Muscle layer of colon (tissue), 2 donors: ENCODE data around the gene AGFG1.
"Not testable (repeated sequence)": the region's sequence is repeated elsewhere in the genome, so short reads cannot be mapped to it uniquely, and the experiment has no call there.

Experiments
- H3K27ac ChIP-seq: one replicate; pipeline ENCODE4 v1.7.0; 2013; ENCODE audit warnings: low read depth, mild to moderate bottlenecking, low read length, moderate library complexity
- H3K27me3 ChIP-seq, 2 donors: one replicate each; pipeline ENCODE4 v1.7.0; 2013; ENCODE audit warnings: low read length in 2 of 2, mild to moderate bottlenecking in 2 of 2; ENCODE audit not compliant: insufficient read depth in 2 of 2, control insufficient read depth in 1 of 2
- H3K36me3 ChIP-seq: one replicate; pipeline ENCODE4 v1.7.0; 2013; ENCODE audit warnings: mild to moderate bottlenecking, low read length; ENCODE audit not compliant: insufficient read depth
- H3K4me1 ChIP-seq: one replicate; pipeline ENCODE4 v1.7.0; 2013; ENCODE audit warnings: mild to moderate bottlenecking, low read length; ENCODE audit not compliant: insufficient read depth
- H3K4me3 ChIP-seq, 2 donors: one replicate each; pipeline ENCODE4 v1.7.0; 2013; ENCODE audit warnings: low read length in 2 of 2, low read depth in 1 of 2, mild to moderate bottlenecking in 1 of 2, moderate library complexity in 1 of 2
- H3K9ac ChIP-seq: one replicate; pipeline ENCODE4 v1.7.0; 2013; ENCODE audit warnings: low read length
- H3K9me3 ChIP-seq: one replicate; pipeline ENCODE4 v1.7.0; 2013; ENCODE audit warnings: mild to moderate bottlenecking, low read length
- donor health status: abdominal sarcoma.
- donor health status: Adenocarcinoma of cecum.

AGFG1 gene

DNA sequence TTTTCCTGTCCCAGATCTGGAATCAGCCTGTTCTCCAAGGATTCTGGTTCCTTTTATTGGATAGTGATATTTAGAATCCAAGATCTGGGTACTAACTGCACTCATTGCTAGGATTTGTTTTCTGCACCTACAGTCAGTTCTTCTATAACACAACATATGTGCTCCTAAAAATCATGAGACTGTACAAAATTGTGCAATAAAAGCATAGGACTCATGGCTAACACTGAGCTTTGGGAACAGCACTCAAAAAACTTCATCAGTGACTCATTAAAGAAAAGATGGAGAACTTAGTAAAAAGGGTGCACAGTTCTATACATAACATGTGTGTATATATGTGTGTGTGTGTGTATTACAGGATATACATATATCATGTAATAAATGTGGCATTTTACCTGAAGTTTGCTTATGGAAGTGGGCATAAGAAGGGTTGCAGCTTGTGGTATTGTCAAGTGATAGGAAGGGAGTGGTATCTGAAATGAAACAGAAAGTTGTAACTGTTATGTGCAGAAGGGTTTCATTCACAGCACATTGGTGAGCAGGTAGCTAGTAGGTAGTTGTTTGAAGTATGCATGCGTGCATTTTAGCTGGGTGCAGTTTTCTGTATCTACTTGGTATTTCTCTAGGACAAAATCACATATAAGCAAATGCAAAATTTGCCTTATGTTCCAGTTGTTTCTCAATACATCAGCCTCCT lies 120.9 kb downstream of the AGFG1 start:
- Histone ChIP-seq H3K9me3 (no peaks in the 10 kb centered on the region), H3K4me3 (no peak overlapping the region), H3K27ac (no peak overlapping the region), H3K4me1 (no peaks in the 10 kb centered on the region), H3K27me3 (no peaks in the 10 kb centered on the region), H3K9ac (no peak overlapping the region), H3K36me3 (no peaks in the 10 kb centered on the region)

DNA sequence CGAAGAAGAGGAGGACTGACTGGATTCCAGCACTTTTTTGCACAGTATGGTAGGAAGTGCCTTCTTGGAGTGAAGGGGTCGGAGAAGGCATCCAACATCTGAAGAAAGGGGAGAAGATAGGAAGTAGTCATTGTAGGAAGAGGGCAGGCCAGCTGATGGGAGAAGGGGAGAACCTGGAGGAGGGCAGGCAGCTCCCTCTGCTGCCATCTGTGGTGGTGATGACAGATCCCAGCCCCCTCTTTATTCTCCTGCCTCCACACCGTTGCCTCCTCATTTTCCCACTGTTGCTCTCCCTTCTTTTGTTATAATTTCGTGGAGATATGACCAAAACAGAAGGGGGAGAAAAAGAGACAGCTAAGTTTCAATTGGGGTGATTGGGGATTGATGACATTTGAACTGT lies 123.8 kb downstream of the AGFG1 start:
- Histone ChIP-seq H3K4me1 (no peaks in the 10 kb centered on the region), H3K9ac (no peak overlapping the region), H3K36me3 (no peaks in the 10 kb centered on the region), H3K27me3 (no peaks in the 10 kb centered on the region), H3K9me3 (no peaks in the 10 kb centered on the region), H3K27ac (no peak overlapping the region), H3K4me3 (no peak overlapping the region)

DNA sequence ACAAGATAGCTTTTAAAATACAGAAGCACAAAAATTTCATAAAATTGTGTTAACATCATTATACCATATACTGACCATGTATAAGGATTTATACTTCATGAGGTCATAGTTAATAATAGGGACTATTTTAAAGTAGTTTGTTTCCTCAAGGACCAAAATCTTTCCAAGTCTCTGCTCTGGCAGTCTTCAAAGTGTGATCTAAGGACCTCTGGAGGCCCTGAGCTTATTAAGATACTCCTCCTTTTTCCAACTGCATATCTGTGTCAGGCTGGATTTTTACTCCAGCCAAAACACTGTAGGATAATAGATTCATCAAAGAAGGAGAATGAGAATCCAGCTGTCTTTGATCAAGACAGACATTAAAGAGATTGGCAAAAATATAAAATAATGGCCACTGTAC lies 125.1 kb downstream of the AGFG1 start:
- Histone ChIP-seq H3K9ac (no peak overlapping the region), H3K4me1 (no peaks in the 10 kb centered on the region), H3K27ac (no peak overlapping the region), H3K9me3 (no peaks in the 10 kb centered on the region), H3K36me3 (no peaks in the 10 kb centered on the region), H3K27me3 (no peaks in the 10 kb centered on the region), H3K4me3 (no peak overlapping the region)

DNA sequence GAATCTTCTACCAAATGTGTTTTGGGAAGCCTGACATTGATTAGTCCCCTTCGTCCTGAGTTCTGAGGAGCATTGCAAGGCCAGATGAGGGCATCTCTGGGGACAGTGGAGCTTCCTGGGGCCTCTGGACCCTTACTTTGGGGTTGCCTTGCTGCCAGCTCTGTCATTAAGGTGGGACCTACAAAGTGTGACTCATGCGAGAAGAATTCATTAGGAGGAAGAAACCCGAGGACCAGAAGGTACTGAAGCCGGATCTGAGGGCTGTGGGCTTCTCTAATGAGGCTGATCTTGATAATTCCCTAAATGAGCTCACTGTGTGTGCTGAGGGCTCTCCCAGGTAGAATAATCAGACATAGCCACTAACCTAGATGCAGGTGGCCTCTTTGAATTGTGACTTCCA lies 126.0 kb downstream of the AGFG1 start:
- no peaks in the 10 kb centered on the region for H3K4me1 ChIP-seq
- no peak overlapping the region for H3K4me3 ChIP-seq
- no peak overlapping the region for H3K27ac ChIP-seq
- H3K27me3 ChIP-seq = no peaks in the 10 kb centered on the region
- no peak overlapping the region for H3K9ac ChIP-seq
- no peaks in the 10 kb centered on the region for H3K36me3 ChIP-seq
- no peaks in the 10 kb centered on the region for H3K9me3 ChIP-seq

DNA sequence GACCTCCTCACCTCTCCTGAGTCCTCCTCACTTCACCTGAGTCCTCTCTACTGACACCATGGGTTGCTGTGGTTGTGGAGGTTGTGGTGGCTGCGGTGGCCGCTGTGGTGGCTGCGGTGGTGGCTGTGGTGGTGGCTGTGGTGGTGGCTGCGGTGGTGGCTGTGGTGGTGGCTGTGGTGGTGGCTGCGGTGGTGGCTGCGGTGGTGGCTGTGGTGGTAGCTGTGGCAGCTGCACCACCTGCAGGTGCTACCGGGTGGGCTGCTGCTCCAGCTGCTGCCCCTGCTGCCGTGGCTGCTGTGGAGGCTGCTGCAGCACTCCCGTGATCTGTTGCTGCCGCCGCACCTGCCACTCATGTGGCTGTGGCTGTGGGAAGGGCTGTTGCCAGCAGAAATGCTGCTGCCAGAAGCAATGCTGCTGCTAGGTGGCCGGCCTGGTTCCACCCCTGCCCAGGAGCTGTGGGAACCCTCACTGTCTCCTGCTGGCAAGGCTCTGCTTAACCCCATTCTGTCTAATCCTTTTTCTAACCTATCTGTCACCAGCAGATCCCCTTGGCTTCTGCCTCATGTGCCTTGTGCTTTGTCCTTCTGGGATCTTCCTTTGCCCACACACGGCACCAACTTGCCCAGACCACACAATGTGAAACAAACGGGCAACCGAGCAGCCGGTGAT lies 127.0 kb downstream of the AGFG1 start, which contains the start of gene SCYGR2:
Gene SCYGR2, plus strand, starts transcription at position 59 of the 669 bp plus-strand sequence. Its CDS starts 0 bp downstream, at position 59.
- not testable (repeated sequence) for H3K4me3 ChIP-seq, H3K9ac ChIP-seq, H3K4me1 ChIP-seq, H3K27ac ChIP-seq, H3K27me3 ChIP-seq, H3K36me3 ChIP-seq, H3K9me3 ChIP-seq

DNA sequence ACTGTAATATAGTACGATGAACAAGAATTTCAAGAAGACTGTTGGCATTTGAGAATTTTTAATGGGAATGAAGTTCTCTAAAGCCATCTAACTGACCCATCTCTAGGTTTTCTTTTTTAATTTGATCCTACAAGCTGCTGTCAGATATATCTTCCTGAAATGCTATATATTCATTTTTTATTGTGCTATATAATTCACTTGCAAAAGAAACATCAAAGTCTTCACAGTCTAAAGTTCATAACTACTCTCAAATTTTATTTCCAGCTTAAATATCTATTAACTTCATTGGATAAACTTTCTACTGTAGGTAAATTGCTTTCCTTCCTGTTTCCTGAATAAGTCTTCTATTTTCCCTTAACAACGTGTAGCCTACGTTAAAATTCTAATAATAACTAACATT lies 130.4 kb downstream of the AGFG1 start:
- no peak overlapping the region for H3K4me3 ChIP-seq
- no peaks in the 10 kb centered on the region for H3K4me1 ChIP-seq
- no peak overlapping the region for H3K9ac ChIP-seq
- no peak overlapping the region for H3K27ac ChIP-seq
- H3K9me3 ChIP-seq = no peaks in the 10 kb centered on the region
- H3K27me3 ChIP-seq = no peaks in the 10 kb centered on the region
- H3K36me3 ChIP-seq = no peaks in the 10 kb centered on the region

DNA sequence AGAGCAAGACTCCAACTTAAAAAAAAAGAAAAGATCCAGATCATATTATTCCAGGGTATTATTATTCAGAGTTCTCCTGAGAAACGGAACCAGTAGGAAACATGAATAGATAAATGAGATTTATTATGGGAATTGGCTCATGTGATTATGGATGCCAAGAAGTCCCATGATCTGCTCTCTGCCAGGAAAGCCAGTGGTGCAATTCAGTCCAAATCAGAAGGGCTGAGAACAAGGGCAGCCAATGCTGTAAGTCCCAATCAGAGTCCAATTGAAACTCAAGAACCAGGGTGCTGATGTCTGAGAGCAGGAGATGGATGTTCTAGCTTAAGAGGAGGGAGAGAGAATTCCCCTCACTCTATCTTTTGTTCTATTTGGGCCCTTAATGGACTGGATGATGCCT lies 134.5 kb downstream of the AGFG1 start:
- Histone ChIP-seq H3K4me1 (no peaks in the 10 kb centered on the region), H3K4me3 (no peak overlapping the region), H3K27me3 (no peaks in the 10 kb centered on the region), H3K36me3 (no peaks in the 10 kb centered on the region), H3K27ac (no peak overlapping the region), H3K9me3 (no peaks in the 10 kb centered on the region), H3K9ac (no peak overlapping the region)

DNA sequence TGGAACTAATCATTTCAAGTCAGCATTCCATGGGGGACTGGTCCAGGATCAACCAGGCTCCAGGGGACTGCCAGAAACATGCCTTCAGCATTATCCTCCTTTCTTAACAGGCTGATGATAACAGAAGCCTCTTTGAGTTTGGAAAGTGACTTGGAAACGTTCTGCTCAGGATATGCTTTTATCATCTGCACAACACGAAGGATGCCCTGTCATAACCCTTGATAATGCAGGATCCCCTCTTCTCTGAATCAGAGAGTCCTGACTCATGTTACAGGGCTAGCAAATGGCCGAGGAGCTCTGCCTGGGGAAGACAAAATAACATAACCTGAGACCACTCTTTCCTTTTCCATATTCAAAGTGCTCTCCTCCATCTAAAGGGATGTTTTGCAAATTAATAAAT lies 136.0 kb downstream of the AGFG1 start:
- Histone ChIP-seq H3K9me3 (no peaks in the 10 kb centered on the region), H3K36me3 (no peaks in the 10 kb centered on the region), H3K4me1 (no peaks in the 10 kb centered on the region), H3K27ac (no peak overlapping the region), H3K9ac (no peak overlapping the region), H3K27me3 (no peaks in the 10 kb centered on the region), H3K4me3 (no peak overlapping the region)

DNA sequence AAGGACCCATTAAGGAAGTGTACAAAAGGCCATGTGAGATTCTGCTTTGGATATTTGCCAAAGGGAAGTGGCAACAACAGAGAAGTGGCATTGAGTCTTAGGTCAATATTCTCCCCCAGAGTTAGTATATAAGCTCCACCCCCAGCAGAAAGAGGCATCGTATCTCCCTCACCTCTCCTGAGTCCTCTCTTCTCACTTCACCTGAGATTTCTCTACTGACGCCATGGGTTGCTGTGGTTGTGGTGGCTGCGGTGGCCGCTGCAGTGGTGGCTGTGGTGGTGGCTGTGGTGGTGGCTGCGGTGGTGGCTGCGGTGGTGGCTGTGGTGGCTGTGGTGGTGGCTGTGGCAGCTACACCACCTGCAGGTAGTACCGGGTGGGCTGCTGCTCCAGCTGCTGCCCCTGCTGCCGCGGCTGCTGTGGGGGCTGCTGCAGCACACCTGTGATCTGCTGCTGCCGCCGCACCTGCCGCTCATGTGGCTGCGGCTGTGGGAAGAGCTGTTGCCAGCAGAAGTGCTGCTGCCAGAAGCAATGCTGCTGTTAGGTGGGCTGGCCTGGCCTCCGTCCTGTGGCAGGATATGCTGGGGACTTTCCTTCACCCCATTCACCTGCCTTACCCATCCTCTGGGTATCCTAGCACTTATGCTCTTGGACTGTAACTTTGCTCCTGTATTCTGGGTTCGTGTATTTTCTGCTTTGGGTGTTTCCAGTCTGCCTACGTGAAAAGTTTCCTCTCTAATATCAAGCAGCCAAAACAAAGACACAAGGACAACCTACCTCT lies 136.8 kb downstream of the AGFG1 start:
- Histone ChIP-seq H3K9ac (no peak overlapping the region), H3K9me3 (no peaks in the 10 kb centered on the region), H3K27me3 (no peaks in the 10 kb centered on the region), H3K4me1 (no peaks in the 10 kb centered on the region), H3K36me3 (no peaks in the 10 kb centered on the region), H3K27ac (no peak overlapping the region), H3K4me3 (no peak overlapping the region)

DNA sequence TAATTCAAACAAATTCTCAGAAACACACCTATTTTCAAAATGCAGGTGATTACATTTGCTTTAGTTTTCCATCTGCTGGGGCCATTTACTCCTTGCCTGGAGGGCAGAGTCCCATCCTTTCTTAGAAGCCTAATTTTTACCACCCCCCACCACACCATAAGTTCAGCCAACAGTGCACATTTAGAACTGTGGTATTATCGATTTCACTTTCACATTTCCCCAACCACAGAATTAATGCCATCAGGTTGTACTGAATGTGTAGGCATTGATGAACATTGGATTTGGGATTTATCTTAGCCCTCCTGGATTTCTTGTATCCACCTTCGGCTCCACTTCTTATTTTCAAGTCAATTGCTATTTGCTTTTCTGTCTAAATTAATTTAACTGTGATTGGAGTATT lies 138.2 kb downstream of the AGFG1 start:
- H3K9me3 ChIP-seq = no peaks in the 10 kb centered on the region
- no peak overlapping the region for H3K4me3 ChIP-seq
- no peaks in the 10 kb centered on the region for H3K4me1 ChIP-seq
- H3K9ac ChIP-seq = no peak overlapping the region
- H3K27ac ChIP-seq = no peak overlapping the region
- no peaks in the 10 kb centered on the region for H3K36me3 ChIP-seq
- no peaks in the 10 kb centered on the region for H3K27me3 ChIP-seq
